H9 (cell line): Measurements from ENCODE around the gene EOMES. TPM values are rescaled to one million over a fixed set of nuclear protein-coding genes. Genes with fewer than 3 reads are reported as not detected.
A peak's percentile ranks its signal among the peaks of the same experiment; 100 is the strongest.

Experiments
- DNase-seq: peaks from one replicate; pipeline ENCODE4 v3.0.0-alpha.2; 2017
- H2AFZ ChIP-seq: one replicate; pipeline ENCODE4 v1.6.1; 2013; ENCODE audit warnings: mild to moderate bottlenecking, low read length, control low read depth, moderate library complexity
- H2AK5ac ChIP-seq: 2 replicates; pipeline ENCODE4 v1.6.1; 2013; ENCODE audit warnings: low read length, control low read depth, mixed read lengths; ENCODE audit not compliant: insufficient read length
- H2BK120ac ChIP-seq: one replicate; pipeline ENCODE4 v1.6.1; 2013; ENCODE audit warnings: low read depth, mild to moderate bottlenecking, low read length, control low read depth, inconsistent platforms; ENCODE audit not compliant: poor library complexity, severe bottlenecking
- H2BK12ac ChIP-seq: 2 replicates; pipeline ENCODE4 v1.6.1; 2013; ENCODE audit warnings: low read length, control low read depth, mixed read lengths, low read depth; ENCODE audit not compliant: insufficient read length
- H2BK15ac ChIP-seq: 2 replicates; pipeline ENCODE4 v1.6.1; 2013; ENCODE audit warnings: low read depth, low read length, control low read depth
- H2BK20ac ChIP-seq: one replicate; pipeline ENCODE4 v1.6.1; 2013; ENCODE audit warnings: low read depth, mild to moderate bottlenecking, low read length, control low read depth, inconsistent platforms; ENCODE audit not compliant: poor library complexity, severe bottlenecking
- H2BK5ac ChIP-seq: 2 replicates; pipeline ENCODE4 v1.6.1; 2013; ENCODE audit warnings: low read length, control low read depth, mixed read lengths; ENCODE audit not compliant: insufficient read length
- H3K14ac ChIP-seq: 2 replicates; pipeline ENCODE4 v1.6.1; 2013; ENCODE audit warnings: low read length, control low read depth; ENCODE audit not compliant: insufficient read depth
- H3K18ac ChIP-seq: 2 replicates; pipeline ENCODE4 v1.6.1; 2013; ENCODE audit warnings: low read depth, mild to moderate bottlenecking, mixed read lengths, low read length, control low read depth; ENCODE audit not compliant: insufficient read length
- H3K23ac ChIP-seq: 2 replicates; pipeline ENCODE4 v1.6.1; 2013; ENCODE audit warnings: low read length, control low read depth, mixed read lengths, low read depth; ENCODE audit not compliant: insufficient read length
- H3K23me2 ChIP-seq: 2 replicates; pipeline ENCODE4 v1.6.1; 2013; ENCODE audit warnings: low read depth, mild to moderate bottlenecking, mixed read lengths, low read length, control low read depth; ENCODE audit not compliant: insufficient read length, poor library complexity, severe bottlenecking
- H3K27ac ChIP-seq: 2 replicates; pipeline ENCODE4 v1.5.1; 2013; ENCODE audit warnings: low read length, control low read depth, mixed read lengths, low read depth; ENCODE audit not compliant: insufficient read length
- H3K27me3 ChIP-seq: 2 replicates; pipeline ENCODE4 v1.6.1; 2013; ENCODE audit warnings: low read length, control low read depth, inconsistent platforms; ENCODE audit not compliant: insufficient read depth
- H3K4ac ChIP-seq: 2 replicates; pipeline ENCODE4 v1.6.1; 2013; ENCODE audit warnings: low read depth, mild to moderate bottlenecking, control low read depth, inconsistent platforms, low read length, moderate library complexity
- H3K4me1 ChIP-seq: 2 replicates; pipeline ENCODE4 v1.6.1; 2013; ENCODE audit warnings: low read length, control low read depth, inconsistent platforms; ENCODE audit not compliant: insufficient read depth
- H3K4me2 ChIP-seq: 2 replicates; pipeline ENCODE4 v1.6.1; 2013; ENCODE audit warnings: low read length, control low read depth, mixed read lengths; ENCODE audit not compliant: insufficient read length, insufficient read depth
- H3K56ac ChIP-seq: 2 replicates; pipeline ENCODE4 v1.6.1; 2013; ENCODE audit warnings: low read depth, mild to moderate bottlenecking, mixed read lengths, low read length, control low read depth; ENCODE audit not compliant: insufficient read length
- H3K79me1 ChIP-seq: 2 replicates; pipeline ENCODE4 v1.6.1; 2013; ENCODE audit warnings: low read depth, mild to moderate bottlenecking, moderate library complexity, low read length, control low read depth, inconsistent platforms; ENCODE audit not compliant: insufficient read depth, poor library complexity, severe bottlenecking
- H3K79me2 ChIP-seq: 2 replicates; pipeline ENCODE4 v1.6.1; 2013; ENCODE audit warnings: low read length, control low read depth, inconsistent platforms; ENCODE audit not compliant: insufficient read depth
- H3K9ac ChIP-seq: 2 replicates; pipeline ENCODE4 v1.6.1; 2013; ENCODE audit warnings: low read length, control low read depth, mixed read lengths; ENCODE audit not compliant: insufficient read length; ENCODE audit errors: extremely low read depth
- H3K9me3 ChIP-seq: one replicate; pipeline ENCODE4 v1.6.1; 2013; ENCODE audit warnings: low read depth, low read length, inconsistent platforms; ENCODE audit not compliant: control insufficient read depth
- H3T11ph ChIP-seq: one replicate; pipeline ENCODE4 v1.6.1; 2013; ENCODE audit warnings: mild to moderate bottlenecking, low read length, control low read depth, inconsistent platforms
- H4K20me1 ChIP-seq: one replicate; pipeline ENCODE4 v1.6.1; 2013; ENCODE audit not compliant: control insufficient read depth, insufficient read length, insufficient read depth
- H4K5ac ChIP-seq: 2 replicates; pipeline ENCODE4 v1.6.1; 2013; ENCODE audit warnings: low read depth, mild to moderate bottlenecking, mixed read lengths, low read length, control low read depth; ENCODE audit not compliant: insufficient read length
- H4K8ac ChIP-seq: replicated peaks from 2 replicates; pipeline ENCODE4 v1.6.1; 2013; ENCODE audit warnings: low read length, control low read depth, mixed read lengths, low read depth; ENCODE audit not compliant: insufficient read length
- H4K91ac ChIP-seq: 2 replicates; pipeline ENCODE4 v1.6.1; 2013; ENCODE audit warnings: low read depth, mild to moderate bottlenecking, moderate library complexity, mixed read lengths, low read length, control low read depth; ENCODE audit not compliant: insufficient read length
- H3K27ac Mint-ChIP-seq, 3 experiments: 2 replicates in 2 of 3; 3 replicates in 1 of 3; pipeline ENCODE4 v1.8.0; 2020 to 2021; ENCODE audit warnings: mixed read lengths in 3 of 3, mild to moderate bottlenecking in 1 of 3, moderate library complexity in 1 of 3
- H3K27me3 Mint-ChIP-seq: 2 replicates; pipeline ENCODE4 v1.8.0; 2021; ENCODE audit warnings: low read depth, mild to moderate bottlenecking, moderate library complexity, mixed read lengths
- H3K36me3 Mint-ChIP-seq, 3 experiments: 2 replicates in 2 of 3; 3 replicates in 1 of 3; pipeline ENCODE4 v1.8.0; 2020 to 2021; ENCODE audit warnings: low read depth in 3 of 3, mixed read lengths in 3 of 3; ENCODE audit not compliant: insufficient read depth in 1 of 3
- H3K4me1 Mint-ChIP-seq, 2 experiments: 2 replicates each; pipeline ENCODE4 v1.8.0; 2020; ENCODE audit warnings: mixed read lengths in 2 of 2
- H3K4me3 Mint-ChIP-seq, 2 experiments: 2 replicates in 1 of 2; 3 replicates in 1 of 2; pipeline ENCODE4 v1.8.0; 2020 to 2021; ENCODE audit warnings: mild to moderate bottlenecking in 2 of 2, mixed read lengths in 2 of 2, moderate library complexity in 1 of 2
- H3K9me3 Mint-ChIP-seq, 2 experiments: 2 replicates in 1 of 2; 3 replicates in 1 of 2; pipeline ENCODE4 v1.8.0; 2020; ENCODE audit warnings: mild to moderate bottlenecking in 2 of 2, mixed read lengths in 2 of 2, moderate library complexity in 1 of 2
- WGBS: extraction: QIAGEN DNeasy Blood & Tissue Kit; methylation state at CpG from one replicate; pipeline ENCODE4 v1.1.7; 2013; ENCODE audit warnings: missing lambda C conversion rate, low lambda C conversion rate, mixed read lengths; ENCODE audit not compliant: insufficient read length; ENCODE audit errors: extremely low coverage; 5-methylcytosine and 5-hydroxymethylcytosine counted together
- total RNA-seq: library from RNA; stranded (reverse); gene quantifications from 2 replicates; pipeline ENCODE4 v1.2.1, GENCODE V29; 2021
- TF ChIP-seq, protein P1 (sequence below): fragments of 200-600 bp; sonication (generic); conservative IDR thresholded peaks from 3 replicates; pipeline ENCODE4 v1.8.0; 2021; ENCODE audit warnings: antibody characterized with exemption, mild to moderate bottlenecking

Gene EOMES
- total RNA-seq, 1 experiment from 2014 or later, result 1.7 TPM

DNA sequence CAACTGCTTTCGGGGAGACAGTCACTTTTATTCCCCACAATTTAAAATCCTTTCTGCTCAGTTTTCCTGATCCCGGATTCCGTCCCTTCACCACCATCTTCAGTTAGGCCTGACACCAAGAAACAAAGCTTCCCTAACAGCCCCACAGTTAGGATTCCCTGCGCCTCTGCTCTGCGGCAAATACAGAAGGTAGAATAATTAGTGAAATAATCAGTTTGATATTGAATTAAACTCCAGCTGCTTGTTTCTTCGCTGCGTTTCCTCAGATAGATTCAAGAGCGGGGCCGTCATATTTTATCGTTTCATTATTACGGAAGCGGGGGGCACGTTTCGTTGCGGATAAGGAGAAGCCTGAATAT lies 1.3 kb upstream of the EOMES start:
- H2AFZ ChIP-seq, result no peak overlapping the region
- H3K4me3 Mint-ChIP-seq, result peak overlapping the region in 1 of 2 experiments; percentile 88; a peak in 3 of 5 replicates
- H3K4me1 Mint-ChIP-seq, result peaks cover 50 to 63% of the 10 kb centered on the region in 2 experiments
- H2BK5ac ChIP-seq, result no peak overlapping the region
- H3K36me3 Mint-ChIP-seq, result no peaks in the 10 kb centered on the region
- H3K9ac ChIP-seq, result no peak overlapping the region
- H3K27me3 Mint-ChIP-seq, result peaks cover 94% of the 10 kb centered on the region
- H2BK20ac ChIP-seq, result no peak overlapping the region
- H4K20me1 ChIP-seq, result no peaks in the 10 kb centered on the region
- H3K9me3 ChIP-seq, result no peaks in the 10 kb centered on the region
- TF ChIP-seq, protein P1, sequence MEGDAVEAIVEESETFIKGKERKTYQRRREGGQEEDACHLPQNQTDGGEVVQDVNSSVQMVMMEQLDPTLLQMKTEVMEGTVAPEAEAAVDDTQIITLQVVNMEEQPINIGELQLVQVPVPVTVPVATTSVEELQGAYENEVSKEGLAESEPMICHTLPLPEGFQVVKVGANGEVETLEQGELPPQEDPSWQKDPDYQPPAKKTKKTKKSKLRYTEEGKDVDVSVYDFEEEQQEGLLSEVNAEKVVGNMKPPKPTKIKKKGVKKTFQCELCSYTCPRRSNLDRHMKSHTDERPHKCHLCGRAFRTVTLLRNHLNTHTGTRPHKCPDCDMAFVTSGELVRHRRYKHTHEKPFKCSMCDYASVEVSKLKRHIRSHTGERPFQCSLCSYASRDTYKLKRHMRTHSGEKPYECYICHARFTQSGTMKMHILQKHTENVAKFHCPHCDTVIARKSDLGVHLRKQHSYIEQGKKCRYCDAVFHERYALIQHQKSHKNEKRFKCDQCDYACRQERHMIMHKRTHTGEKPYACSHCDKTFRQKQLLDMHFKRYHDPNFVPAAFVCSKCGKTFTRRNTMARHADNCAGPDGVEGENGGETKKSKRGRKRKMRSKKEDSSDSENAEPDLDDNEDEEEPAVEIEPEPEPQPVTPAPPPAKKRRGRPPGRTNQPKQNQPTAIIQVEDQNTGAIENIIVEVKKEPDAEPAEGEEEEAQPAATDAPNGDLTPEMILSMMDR, result no peak
- no peak overlapping the region for H3K14ac ChIP-seq
- no peak overlapping the region for H3K18ac ChIP-seq
- H3K27ac ChIP-seq, result no peak overlapping the region
- no peak overlapping the region for H3K27ac Mint-ChIP-seq
- no peak overlapping the region for H3K56ac ChIP-seq
- H2BK12ac ChIP-seq, result no peak overlapping the region
- no peak overlapping the region for H4K91ac ChIP-seq
- no peak overlapping the region for H2AK5ac ChIP-seq
- H4K8ac ChIP-seq, result no peak overlapping the region
- peaks cover 0 to 20% of the 10 kb centered on the region in 2 experiments; a peak in 1 of 5 replicates for H3K9me3 Mint-ChIP-seq
- H3K23me2 ChIP-seq, result peaks cover 18% of the 10 kb centered on the region
- no peak overlapping the region for H3K23ac ChIP-seq
- H3K27me3 ChIP-seq, result peaks cover 84% of the 10 kb centered on the region
- no peaks in the 10 kb centered on the region for H3K79me1 ChIP-seq
- no peak overlapping the region for H3T11ph ChIP-seq
- no peak overlapping the region for H3K4ac ChIP-seq
- peaks cover 5% of the 10 kb centered on the region; the same call in 1 of the 2 replicates for H3K4me1 ChIP-seq
- no peak overlapping the region for H2BK15ac ChIP-seq
- H4K5ac ChIP-seq, result no peak overlapping the region
- DNase-seq, result no peak
- H2BK120ac ChIP-seq, result no peak overlapping the region
- WGBS, result no CpG with 5 or more reads among the region's 15 CpGs
- H3K79me2 ChIP-seq, result no peaks in the 10 kb centered on the region
- peak overlapping the region; percentile 87 for H3K4me2 ChIP-seq
